Measurements from ENCODE around the gene TRPV4.

DNA sequence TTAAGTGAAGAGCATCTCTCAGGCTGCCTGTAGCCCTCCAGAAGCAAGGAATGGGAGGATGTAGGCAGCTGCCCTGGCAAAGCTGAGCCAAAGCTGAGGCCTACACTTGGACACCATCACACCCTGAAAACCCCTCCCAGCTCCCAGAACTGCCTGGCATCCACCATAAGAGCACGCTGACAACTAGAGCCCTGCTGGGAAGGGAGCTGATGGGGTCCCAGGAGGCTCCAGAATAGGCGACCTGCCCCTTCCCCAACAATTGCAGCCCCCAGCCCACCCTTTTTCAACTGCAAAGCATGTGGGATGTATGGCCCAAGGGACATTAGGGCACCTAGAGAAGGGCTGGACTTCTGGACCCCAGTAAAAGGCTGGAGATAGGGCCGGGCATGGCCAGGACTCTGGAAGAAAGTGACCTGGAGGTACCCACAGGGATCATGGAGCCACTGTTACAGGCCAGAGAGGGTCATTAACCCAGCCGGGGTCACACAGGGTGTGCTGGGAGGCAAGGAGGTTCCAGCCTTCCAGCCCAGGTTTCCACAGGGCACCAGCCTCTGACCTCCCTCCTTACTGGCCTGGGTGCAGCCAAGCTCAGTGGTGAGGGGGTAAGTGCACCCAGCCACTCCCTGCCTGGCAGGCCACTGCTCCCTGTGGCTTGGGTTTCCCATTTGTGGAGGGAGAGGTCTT is 91.8 kb downstream of the TRPV4 start:
- TF ChIP-seq RFX5 (IDR thresholded peaks at IDR 0.05; ENCODE audit: low read depth, low read length): no peak
- no peak for TF ChIP-seq REST (IDR thresholded peaks at IDR 0.05; ENCODE audit: low read depth, low read length)
- no peak for TF ChIP-seq CREB1 (IDR thresholded peaks at IDR 0.05; ENCODE audit: low read depth)
- TF ChIP-seq, protein P1, sequence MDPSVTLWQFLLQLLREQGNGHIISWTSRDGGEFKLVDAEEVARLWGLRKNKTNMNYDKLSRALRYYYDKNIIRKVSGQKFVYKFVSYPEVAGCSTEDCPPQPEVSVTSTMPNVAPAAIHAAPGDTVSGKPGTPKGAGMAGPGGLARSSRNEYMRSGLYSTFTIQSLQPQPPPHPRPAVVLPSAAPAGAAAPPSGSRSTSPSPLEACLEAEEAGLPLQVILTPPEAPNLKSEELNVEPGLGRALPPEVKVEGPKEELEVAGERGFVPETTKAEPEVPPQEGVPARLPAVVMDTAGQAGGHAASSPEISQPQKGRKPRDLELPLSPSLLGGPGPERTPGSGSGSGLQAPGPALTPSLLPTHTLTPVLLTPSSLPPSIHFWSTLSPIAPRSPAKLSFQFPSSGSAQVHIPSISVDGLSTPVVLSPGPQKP (IDR thresholded peaks at IDR 0.05; ENCODE audit: low read depth, low read length): no peak
- TF ChIP-seq DPF2 (IDR thresholded peaks at IDR 0.05): no peak
- no peak for TF ChIP-seq POLR2AphosphoS5 (IDR thresholded peaks at IDR 0.05; ENCODE audit: low read length)
- TF ChIP-seq TAF1 (IDR thresholded peaks at IDR 0.05; ENCODE audit: borderline replicate concordance, low read depth, low read length): no peak

All from GM12878 (cell line).